ENCODE measurements around the gene C11orf42.

DNA sequence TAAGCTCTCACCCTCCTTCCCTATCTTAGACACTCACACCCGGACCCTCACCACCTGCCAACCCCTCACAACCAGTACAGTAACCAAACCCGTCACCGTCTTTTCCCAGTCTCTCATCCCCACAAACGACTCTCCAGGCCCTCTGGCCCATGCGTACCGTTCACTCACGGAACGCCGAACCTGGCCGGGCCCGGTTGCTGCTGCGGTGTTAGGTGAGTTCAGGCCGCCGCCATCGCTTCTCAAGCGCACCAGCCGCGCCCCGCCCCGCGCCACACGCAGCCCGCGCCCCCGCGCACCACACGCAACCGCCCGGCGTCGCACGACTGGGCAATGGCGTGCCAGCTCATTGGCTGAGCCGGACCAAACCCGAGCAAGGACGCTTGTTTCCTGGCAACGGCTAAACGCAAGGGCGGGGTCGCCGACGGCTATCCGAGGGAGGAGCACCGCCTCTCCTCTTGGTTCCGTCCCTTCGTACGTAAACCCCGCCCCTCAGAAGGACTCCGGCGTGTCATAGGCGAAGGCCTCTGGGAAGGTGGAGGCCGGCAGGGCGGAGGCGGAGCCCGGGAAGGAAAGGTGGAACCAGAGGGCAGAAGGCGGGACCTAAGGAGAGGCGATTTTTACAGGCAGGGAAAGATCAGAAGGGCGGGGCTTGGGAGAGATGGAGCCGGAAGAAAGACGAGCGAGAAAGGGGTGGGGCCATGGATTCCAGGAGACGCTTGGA lies 29.2 kb downstream of the C11orf42 start, which contains the start of gene FHIP1B:
- TF ChIP-seq NFIC (IDR thresholded peaks at IDR 0.05) (no peak), EP300 (IDR thresholded peaks at IDR 0.05; ENCODE audit: borderline replicate concordance) (no peak), RAD21 (IDR thresholded peaks at IDR 0.05; ENCODE audit: low read depth) (no peak), YY1 (IDR thresholded peaks at IDR 0.05; ENCODE audit: low read depth) (peak; percentile 91), TAF1 (IDR thresholded peaks at IDR 0.05; ENCODE audit: low read depth) (peak; percentile 88), CEBPB (IDR thresholded peaks at IDR 0.05) (no peak)
- TF ChIP-seq, protein P1, sequence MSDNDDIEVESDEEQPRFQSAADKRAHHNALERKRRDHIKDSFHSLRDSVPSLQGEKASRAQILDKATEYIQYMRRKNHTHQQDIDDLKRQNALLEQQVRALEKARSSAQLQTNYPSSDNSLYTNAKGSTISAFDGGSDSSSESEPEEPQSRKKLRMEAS (IDR thresholded peaks at IDR 0.05) = peak; percentile 44; the same call in 1 of the 2 replicates
- TF ChIP-seq, protein P2, sequence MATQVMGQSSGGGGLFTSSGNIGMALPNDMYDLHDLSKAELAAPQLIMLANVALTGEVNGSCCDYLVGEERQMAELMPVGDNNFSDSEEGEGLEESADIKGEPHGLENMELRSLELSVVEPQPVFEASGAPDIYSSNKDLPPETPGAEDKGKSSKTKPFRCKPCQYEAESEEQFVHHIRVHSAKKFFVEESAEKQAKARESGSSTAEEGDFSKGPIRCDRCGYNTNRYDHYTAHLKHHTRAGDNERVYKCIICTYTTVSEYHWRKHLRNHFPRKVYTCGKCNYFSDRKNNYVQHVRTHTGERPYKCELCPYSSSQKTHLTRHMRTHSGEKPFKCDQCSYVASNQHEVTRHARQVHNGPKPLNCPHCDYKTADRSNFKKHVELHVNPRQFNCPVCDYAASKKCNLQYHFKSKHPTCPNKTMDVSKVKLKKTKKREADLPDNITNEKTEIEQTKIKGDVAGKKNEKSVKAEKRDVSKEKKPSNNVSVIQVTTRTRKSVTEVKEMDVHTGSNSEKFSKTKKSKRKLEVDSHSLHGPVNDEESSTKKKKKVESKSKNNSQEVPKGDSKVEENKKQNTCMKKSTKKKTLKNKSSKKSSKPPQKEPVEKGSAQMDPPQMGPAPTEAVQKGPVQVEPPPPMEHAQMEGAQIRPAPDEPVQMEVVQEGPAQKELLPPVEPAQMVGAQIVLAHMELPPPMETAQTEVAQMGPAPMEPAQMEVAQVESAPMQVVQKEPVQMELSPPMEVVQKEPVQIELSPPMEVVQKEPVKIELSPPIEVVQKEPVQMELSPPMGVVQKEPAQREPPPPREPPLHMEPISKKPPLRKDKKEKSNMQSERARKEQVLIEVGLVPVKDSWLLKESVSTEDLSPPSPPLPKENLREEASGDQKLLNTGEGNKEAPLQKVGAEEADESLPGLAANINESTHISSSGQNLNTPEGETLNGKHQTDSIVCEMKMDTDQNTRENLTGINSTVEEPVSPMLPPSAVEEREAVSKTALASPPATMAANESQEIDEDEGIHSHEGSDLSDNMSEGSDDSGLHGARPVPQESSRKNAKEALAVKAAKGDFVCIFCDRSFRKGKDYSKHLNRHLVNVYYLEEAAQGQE (IDR thresholded peaks at IDR 0.05; ENCODE audit: low read depth) = no peak
